H1 (cell line): ENCODE data around the gene GLP1R. TPM values are rescaled to one million over a fixed set of nuclear protein-coding genes. Genes with fewer than 3 reads are reported as not detected.

Source experiments
- CHD7 ChIP-seq: fragments of 300-600 bp; sonication (generic); IDR thresholded peaks from 2 replicates; pipeline ENCODE4 v1.7.1; 2012; ENCODE audit warnings: low read length, moderate library complexity, mild to moderate bottlenecking, inconsistent platforms; ENCODE audit not compliant: insufficient replicate concordance
- SP2 ChIP-seq: IDR thresholded peaks from 2 replicates; pipeline ENCODE4 v1.6.1; 2012; ENCODE audit warnings: mild to moderate bottlenecking, low read length, inconsistent platforms
- polyA plus RNA-seq, 7 experiments: library from polyadenylated mRNA; depleted of rRNA in 3 of 7; stranded (reverse) in 5 of 7; unstranded in 2 of 7; fragments of >200 nt in 5 of 7; fragments of 200-250 nt in 2 of 7; gene quantifications; 1 replicate in 5 of 7; 2 replicates in 1 of 7; 4 replicates in 1 of 7; pipeline versions ENCODE4 v1.2.1 to v1.2.3, GENCODE V29; 2011 to 2013; ENCODE audit warnings: missing spikeins in 2 of 7, mixed read lengths in 2 of 7
- total RNA-seq: library from RNA; stranded (reverse); fragmentation: NEBNext Ultra II Directional; extraction: Animal tissue kit (Norgen Biotek cat#: 25700); gene quantifications from 2 replicates; pipeline ENCODE4 v1.2.1, GENCODE V29; 2021

GLP1R gene
- total and polyA plus RNA-seq, 2 of the 8 experiments (the other 6 are each of a cell fraction or from before 2014, with no cell fraction given): 2.6 to 2.7 TPM

GRCh38 chr6:39082310-39082709 lies 33.7 kb downstream of the GLP1R start (continued):
- TF ChIP-seq CHD7 (no peak), SP2 (no peak)
